HepG2 (cell line): ENCODE results near the gene PTGR2. TPM values are rescaled to one million over a fixed set of nuclear protein-coding genes. Genes with fewer than 3 reads are reported as not detected.

Source experiments
- AGO2 ChIP-seq: fragments of 200-400 bp; formaldehyde crosslinking; optimal IDR thresholded peaks from 2 replicates; pipeline ENCODE3; 2017; ENCODE audit warnings: mild to moderate bottlenecking, low read depth, low read length, moderate library complexity
- BCL3 ChIP-seq: sonication (generic); formaldehyde crosslinking; IDR thresholded peaks from 2 replicates; pipeline ENCODE4 v1.5.1; 2020; ENCODE audit warnings: mild to moderate bottlenecking, missing genetic modification reagents, moderate library complexity
- BORCS8-MEF2B ChIP-seq: sonication (generic); formaldehyde crosslinking; IDR thresholded peaks from 2 replicates; pipeline ENCODE4 v1.8.0; 2022; ENCODE audit warnings: mild to moderate bottlenecking, missing genetic modification reagents
- DNMT1 ChIP-seq: sonication (generic); formaldehyde crosslinking; IDR thresholded peaks from 2 replicates; pipeline ENCODE4 v1.5.1; 2020; ENCODE audit warnings: mild to moderate bottlenecking, missing genetic modification reagents
- ETV6 ChIP-seq: sonication (generic); formaldehyde crosslinking; conservative IDR thresholded peaks from 2 replicates; pipeline ENCODE4 v1.4.0; 2020; ENCODE audit warnings: missing genetic modification reagents
- FOXO1 ChIP-seq: sonication (generic); formaldehyde crosslinking; IDR thresholded peaks from 2 replicates; pipeline ENCODE4 v1.4.0; 2020; ENCODE audit warnings: missing genetic modification reagents
- GPBP1L1 ChIP-seq: sonication (generic); formaldehyde crosslinking; IDR thresholded peaks from 2 replicates; pipeline ENCODE4 v1.5.0; 2020; ENCODE audit warnings: mild to moderate bottlenecking, missing genetic modification reagents
- HDAC6 ChIP-seq: fragments of 200-600 bp; sonication (generic); IDR thresholded peaks from 2 replicates; pipeline ENCODE4 v1.7.0; 2017; ENCODE audit warnings: mild to moderate bottlenecking, antibody characterized with exemption, low read length, low read depth
- HNF4G ChIP-seq, 2 experiments: sonication (generic) in 1 of 2; formaldehyde crosslinking in 1 of 2; IDR thresholded peaks; 2 replicates each; pipeline versions ENCODE4 v1.4.0 to v1.6.1; 2011 to 2020; ENCODE audit warnings: borderline replicate concordance in 2 of 2, low read depth in 2 of 2, mild to moderate bottlenecking in 2 of 2, low read length in 1 of 2, missing genetic modification reagents in 1 of 2, moderate library complexity in 1 of 2
- JARID2 ChIP-seq: sonication (generic); formaldehyde crosslinking; IDR thresholded peaks from 2 replicates; pipeline ENCODE4 v1.8.1; 2023; ENCODE audit warnings: missing genetic modification reagents, inconsistent platforms; ENCODE audit not compliant: insufficient replicate concordance
- KDM5A ChIP-seq: fragments of 200-600 bp; sonication (generic); IDR thresholded peaks from 2 replicates; pipeline ENCODE4 v1.7.0; 2018; ENCODE audit warnings: antibody characterized with exemption, mild to moderate bottlenecking, low read length, borderline replicate concordance
- MBNL3 ChIP-seq: fragments of 250-450 bp; sonication (Bioruptor Pico); conservative IDR thresholded peaks from 2 replicates; pipeline ENCODE4 v1.8.0; 2022; ENCODE audit warnings: mild to moderate bottlenecking, inconsistent platforms
- MXD4 ChIP-seq: IDR thresholded peaks from 2 replicates; pipeline ENCODE4 v1.6.1; 2016; ENCODE audit warnings: mild to moderate bottlenecking, missing biosample characterization, missing genetic modification reagents
- NFATC3 ChIP-seq: sonication (generic); formaldehyde crosslinking; IDR thresholded peaks from 2 replicates; pipeline ENCODE4 v1.5.1; 2020; ENCODE audit warnings: mild to moderate bottlenecking, missing genetic modification reagents
- SIN3A ChIP-seq: IDR thresholded peaks from 2 replicates; pipeline ENCODE4 v1.6.1; 2011; ENCODE audit warnings: low read depth, mild to moderate bottlenecking, control low read depth, low read length, borderline replicate concordance
- SMC3 ChIP-seq: IDR thresholded peaks from 2 replicates; pipeline ENCODE4 v1.6.1; 2011; ENCODE audit warnings: low read length, improper control_type of control experiment
- SOX5 ChIP-seq: IDR thresholded peaks from 2 replicates; pipeline ENCODE4 v1.6.1; 2016; ENCODE audit warnings: borderline replicate concordance
- ZFP37 ChIP-seq: sonication (generic); formaldehyde crosslinking; IDR thresholded peaks from 2 replicates; pipeline ENCODE4 v1.4.0; 2020; ENCODE audit warnings: missing genetic modification reagents, borderline replicate concordance
- ZNF232 ChIP-seq: sonication (generic); formaldehyde crosslinking; IDR thresholded peaks from 2 replicates; pipeline ENCODE4 v1.4.0; 2020; ENCODE audit warnings: missing genetic modification reagents, borderline replicate concordance
- ZNF574 ChIP-seq: sonication (generic); formaldehyde crosslinking; IDR thresholded peaks from 2 replicates; pipeline ENCODE4 v1.4.0; 2020; ENCODE audit warnings: missing genetic modification reagents
- ZNF615 ChIP-seq: sonication (generic); formaldehyde crosslinking; IDR thresholded peaks from 2 replicates; pipeline ENCODE4 v1.5.0; 2020; ENCODE audit warnings: mild to moderate bottlenecking, missing genetic modification reagents, borderline replicate concordance
- ZSCAN21 ChIP-seq: sonication (generic); formaldehyde crosslinking; IDR thresholded peaks from 2 replicates; pipeline ENCODE4 v1.8.0; 2022; ENCODE audit warnings: mild to moderate bottlenecking, missing genetic modification reagents, moderate library complexity, borderline replicate concordance
- polyA plus RNA-seq, 8 experiments: library from polyadenylated mRNA; depleted of rRNA in 3 of 8; stranded (reverse) in 7 of 8; unstranded in 1 of 8; fragments of >200 nt; fragmentation: Illumina TruSeq in 4 of 8; extraction: Trizol in 4 of 8; gene quantifications; 2 replicates each; pipeline versions ENCODE4 v1.2.1 to v1.2.3, GENCODE V29; 2011 to 2016; ENCODE audit warnings: low read depth in 4 of 8, missing spikeins in 1 of 8, mixed read lengths in 1 of 8; ENCODE audit not compliant: insufficient read depth in 1 of 8
- total RNA-seq, 5 experiments: library from RNA; depleted of rRNA; stranded (reverse); fragments of >200 nt; fragmentation: Illumina TruSeq; extraction: Trizol; gene quantifications; 2 replicates each; pipeline ENCODE4 v1.2.3, GENCODE V29; 2016; ENCODE audit warnings: low read depth in 1 of 5

The PTGR2 gene
- total and polyA plus RNA-seq, 2 of the 13 experiments (the other 11 are each of a cell fraction or from before 2014, with no cell fraction given) = 3.0 to 4.3 TPM

GRCh38 chr14:73851567-73852382 is at the start of gene PTGR2 (continued):
- TF ChIP-seq ZFP37 (peak; percentile 83; the same call in 1 of the 2 replicates), FOXO1 (CRISPR knock-in tag) (0 out of 2 replicates have a peak, but pooled peaks have one; percentile 10), SIN3A (peak; percentile 16; the same call in 1 of the 2 replicates), DNMT1 (CRISPR knock-in tag) (no peak), SMC3 (no peak), MXD4 (CRISPR knock-in tag) (no peak), MBNL3 (CRISPR knock-in tag) (no peak), ETV6 (CRISPR knock-in tag) (peak; percentile 50; the same call in 1 of the 2 replicates), ZNF615 (no peak), BORCS8-MEF2B (CRISPR knock-in tag) (no peak; the same call in 1 of the 2 replicates), HNF4G (IDR thresholded peaks at IDR 0.05; ENCODE audit: borderline replicate concordance, low read depth, low read length) (peak; percentile 47; the same call in 1 of the 2 replicates), HNF4G (CRISPR knock-in tag; IDR thresholded peaks at IDR 0.05; ENCODE audit: borderline replicate concordance, low read depth) (no peak; the same call in 1 of the 2 replicates), NFATC3 (no peak), ZNF232 (CRISPR knock-in tag) (no peak), GPBP1L1 (CRISPR knock-in tag) (no peak), ZSCAN21 (CRISPR knock-in tag) (0 out of 2 replicates have a peak, but pooled peaks have one; percentile 57), JARID2 (CRISPR knock-in tag) (no peak), HDAC6 (no peak), KDM5A (peak; percentile 55; the same call in 1 of the 2 replicates), ZNF574 (peak; percentile 56), BCL3 (CRISPR knock-in tag) (peak; percentile 8; the same call in 1 of the 2 replicates), AGO2 (peak; percentile 18), SOX5 (CRISPR knock-in tag) (no peak)
